ENCODE measurements around the gene MTRR. TPM values are rescaled to one million over a fixed set of nuclear protein-coding genes. Genes with fewer than 3 reads are reported as not detected.
"Not testable (repeated sequence)": the region's sequence is repeated elsewhere in the genome, so short reads cannot be mapped to it uniquely, and the experiment has no call there.

MTRR gene
- total RNA-seq, 1 experiment from 2014 or later, result 60.8 TPM

GRCh38 chr5:7910738-7911428, 41.9 kb downstream of the MTRR start:
- no peak for DNase-seq
- H3K4me3 ChIP-seq, result no peak overlapping the region
- H3K9me3 ChIP-seq, result peaks cover 9% of the 10 kb centered on the region
- peaks cover 56% of the 10 kb centered on the region for H3K36me3 ChIP-seq
- no peaks in the 10 kb centered on the region for H3K27me3 ChIP-seq

DNA sequence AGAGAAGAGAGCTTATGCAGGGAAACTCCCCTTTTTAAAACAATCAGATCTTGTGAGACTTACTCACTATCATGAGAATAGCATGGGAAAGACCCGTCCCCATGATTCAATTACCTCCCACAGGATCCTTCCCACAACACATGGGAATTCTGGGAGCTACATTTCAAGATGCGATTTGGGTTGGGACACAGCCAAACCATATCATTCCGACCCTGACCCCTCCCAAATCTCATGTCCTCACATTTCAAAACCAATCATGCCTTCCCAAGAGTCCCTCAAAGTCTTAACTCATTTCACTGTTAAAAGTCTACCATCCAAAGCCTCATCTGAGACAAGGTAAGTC, 42.5 kb downstream of the MTRR start:
- not testable (repeated sequence) for H3K4me3 ChIP-seq, H3K9me3 ChIP-seq, DNase-seq, H3K27me3 ChIP-seq
- H3K36me3 ChIP-seq, result peaks cover 50% of the 10 kb centered on the region

DNA sequence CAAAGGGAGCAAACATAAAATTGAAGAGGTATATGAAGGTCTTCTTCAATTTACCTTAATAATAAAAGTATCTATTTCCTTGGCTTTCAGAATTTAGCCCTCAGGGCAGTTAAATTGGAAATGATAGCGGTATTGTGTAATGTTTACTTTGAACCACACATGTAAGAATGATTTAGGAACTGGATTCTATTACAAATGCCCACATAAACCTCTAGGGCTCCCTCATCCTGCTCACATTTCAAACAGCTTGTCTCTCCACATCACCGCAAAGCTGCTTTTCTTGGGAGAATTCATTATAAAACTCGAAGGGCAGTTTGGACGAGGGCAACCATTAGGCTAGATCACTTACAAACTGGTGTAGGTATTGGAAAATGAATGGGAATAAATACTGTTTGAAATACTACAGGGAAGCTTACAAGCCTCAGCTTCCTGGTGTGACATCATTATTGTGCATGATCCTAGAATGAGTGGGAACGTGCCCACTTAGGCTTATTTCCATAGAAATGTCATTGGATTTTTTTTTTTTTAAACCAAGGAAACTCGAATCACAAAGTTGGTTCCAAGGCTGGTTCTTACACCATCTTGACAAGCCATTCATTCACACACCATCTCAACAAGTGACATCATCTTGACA, 47.3 kb downstream of the MTRR start:
- DNase-seq, result no peak
- Histone ChIP-seq H3K36me3 (peaks cover 4% of the 10 kb centered on the region; the same call in 1 of the 2 replicates), H3K4me3 (no peak overlapping the region), H3K27me3 (no peaks in the 10 kb centered on the region), H3K9me3 (no peaks in the 10 kb centered on the region)

DNA sequence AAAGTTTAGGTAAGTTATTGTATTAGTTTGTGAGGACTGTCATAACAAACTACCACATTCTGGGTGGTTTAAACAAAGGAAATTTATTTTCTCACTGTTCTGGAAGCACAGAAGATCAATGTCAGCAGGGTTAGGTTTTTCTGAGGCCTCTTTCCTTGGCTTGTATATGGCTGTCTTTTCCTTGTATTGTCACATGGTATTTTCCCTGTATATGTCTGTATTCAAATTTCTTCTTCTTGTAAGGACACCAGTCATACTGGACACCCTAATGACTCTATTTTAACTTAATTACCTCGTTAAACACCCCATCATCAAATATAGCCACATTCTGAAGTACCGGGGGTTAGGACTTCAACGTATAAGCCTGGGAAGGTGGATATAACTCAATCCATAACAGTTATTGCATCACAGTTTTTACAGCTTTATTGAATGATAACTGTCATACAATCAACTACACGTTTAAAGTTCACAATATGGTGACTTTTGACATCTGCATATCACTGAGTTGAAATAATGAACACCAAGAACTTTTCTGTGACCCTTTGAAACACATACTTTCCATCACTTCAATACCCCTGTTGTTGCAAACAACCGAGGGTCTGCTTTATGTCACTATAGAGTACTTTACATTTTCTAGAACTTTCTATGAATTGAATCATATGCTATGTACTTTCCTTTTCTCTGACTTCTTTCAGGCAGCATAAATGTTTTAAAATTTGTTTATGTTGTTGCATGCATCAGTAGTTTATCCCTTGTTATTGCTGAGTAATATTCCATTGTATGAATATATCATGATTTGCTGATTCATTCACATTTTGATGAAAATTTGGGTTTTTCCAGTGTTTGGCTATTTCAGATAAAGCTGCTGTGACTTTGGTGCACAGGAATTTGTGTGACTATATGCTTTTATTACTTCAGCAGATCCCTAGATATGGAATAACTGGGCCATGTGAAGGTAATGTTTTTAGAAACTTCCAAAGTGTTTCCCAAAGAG, 48.5 kb downstream of the MTRR start:
- H3K9me3 ChIP-seq, result no peaks in the 10 kb centered on the region
- no peak overlapping the region for H3K4me3 ChIP-seq
- H3K27me3 ChIP-seq, result no peaks in the 10 kb centered on the region
- H3K36me3 ChIP-seq, result no peaks in the 10 kb centered on the region
- DNase-seq, result no peak

GRCh38 chr5:7925961-7926695, 57.2 kb downstream of the MTRR start:
- no peak for DNase-seq
- Histone ChIP-seq H3K36me3 (no peaks in the 10 kb centered on the region), H3K4me3 (no peak overlapping the region), H3K9me3 (no peaks in the 10 kb centered on the region), H3K27me3 (peaks cover 13% of the 10 kb centered on the region)

GRCh38 chr5:7926720-7927119, 57.8 kb downstream of the MTRR start:
- H3K27me3 ChIP-seq, result peaks cover 13% of the 10 kb centered on the region
- DNase-seq, result no peak
- H3K4me3 ChIP-seq, result no peak overlapping the region
- H3K36me3 ChIP-seq, result no peaks in the 10 kb centered on the region
- H3K9me3 ChIP-seq, result no peaks in the 10 kb centered on the region

GRCh38 chr5:7927466-7928375, 58.8 kb downstream of the MTRR start:
- peak; percentile 44 for DNase-seq
- Histone ChIP-seq H3K36me3 (no peaks in the 10 kb centered on the region), H3K27me3 (peaks cover 13% of the 10 kb centered on the region), H3K9me3 (no peaks in the 10 kb centered on the region), H3K4me3 (no peak overlapping the region)

- no peaks in the 10 kb centered on the region for H3K36me3 ChIP-seq
- H3K27me3 ChIP-seq, result peaks cover 13% of the 10 kb centered on the region
- DNase-seq, result no peak
- no peaks in the 10 kb centered on the region for H3K9me3 ChIP-seq
- no peak overlapping the region for H3K4me3 ChIP-seq
These were observed 61.1 kb downstream of the MTRR start for GRCh38 chr5:7930011-7930410.

GRCh38 chr5:7941692-7942091, 72.7 kb downstream of the MTRR start:
- DNase-seq, result no peak
- Histone ChIP-seq H3K36me3 (no peaks in the 10 kb centered on the region), H3K9me3 (no peaks in the 10 kb centered on the region), H3K4me3 (no peak overlapping the region), H3K27me3 (peaks cover 6% of the 10 kb centered on the region)

DNA sequence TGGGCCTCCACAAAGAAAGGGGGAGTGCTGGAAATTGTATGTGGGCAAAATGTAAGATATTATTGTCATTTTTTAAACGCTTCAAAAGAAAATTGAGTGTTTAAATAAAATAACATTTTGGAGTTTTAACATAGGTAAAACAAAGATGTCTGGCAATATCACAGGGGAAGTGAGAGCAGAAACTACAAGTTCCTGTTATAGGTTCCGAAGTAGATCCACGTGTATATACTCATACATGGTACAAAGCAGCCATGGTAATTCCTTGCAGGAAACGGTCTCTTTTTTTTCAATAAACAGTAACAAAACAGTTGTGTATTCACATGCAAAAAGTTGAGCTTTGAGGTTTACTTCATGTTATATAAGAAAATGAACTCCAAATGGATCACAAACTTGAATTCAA, 78.4 kb downstream of the MTRR start:
- Histone ChIP-seq H3K27me3 (peaks cover 6% of the 10 kb centered on the region), H3K36me3 (no peaks in the 10 kb centered on the region), H3K4me3 (no peak overlapping the region), H3K9me3 (no peaks in the 10 kb centered on the region)
- no peak for DNase-seq

Other genes starting within 250 kb of the MTRR start
- not detected in 2 replicates for gene CFAP90, start 18.0 kb upstream of the MTRR start, total RNA-seq (2014; rRNA removed; shearing (Covaris generic); ENCODE audit: low replicate concordance)
- 16.0 and 42.9 TPM in 2 replicates for gene FASTKD3, start 117 bp upstream of the MTRR start, total RNA-seq (2014; rRNA removed; shearing (Covaris generic); ENCODE audit: low replicate concordance)